K562 (cell line): ENCODE results near the gene CSNK2A1. TPM values are rescaled to one million over a fixed set of nuclear protein-coding genes. Genes with fewer than 3 reads are reported as not detected.

Experiments
- ATAC-seq: fragments of 200-7000 bp; cut with Tn5 transposase; 3 replicates; pipeline ENCODE4 v1.9.1; 2020; ENCODE audit warnings: moderate library complexity
- BruUV-seq: library from RNA; stranded (reverse); fragments of 400-500 nt; replicated peaks from 2 replicates; lab custom pipeline; 2021; lab: Mats Ljungman, UMichigan
- CTCF ChIA-PET: fragments of 300-600 bp; formaldehyde crosslinking; extraction: SDS; loops from one replicate; lab custom pipeline; 2021; ENCODE audit warnings: low intra/inter-chr PET ratio; lab: Yijun Ruan, JAX
- POLR2A ChIA-PET: fragments of 300-600, 350-650 bp; sonication (Branson Sonifier 250); formaldehyde crosslinking; extraction: SDS; loops from one replicate; lab custom pipeline; 2021; ENCODE audit warnings: antibody characterized with exemption, inconsistent platforms; lab: Yijun Ruan, JAX
- DNase-seq, 4 experiments: peaks; one replicate each; pipeline versions ENCODE4 v3.0.0 to v3.0.0-alpha.2; 2011 to 2018; ENCODE audit warnings: low spot score in 3 of 4, mixed read lengths in 3 of 4; ENCODE audit errors: extremely low read depth in 1 of 4
- FAIRE-seq: peaks from 2 replicates; lab custom pipeline; 2011; peaks lifted over from hg19 to GRCh38; lab: Jason Lieb, UNC
- H2AFZ ChIP-seq: 2 replicates; pipeline ENCODE4 v1.6.0; 2011; ENCODE audit warnings: low read depth, low read length, control low read depth, inconsistent platforms
- H3K27ac ChIP-seq: fragments of 200-600 bp; 3 replicates; pipeline ENCODE4 v1.8.0; 2011; ENCODE audit warnings: low read depth, mild to moderate bottlenecking, control low read depth, inconsistent platforms, low read length, moderate library complexity, mixed read lengths; ENCODE audit errors: extremely low read depth
- H3K27me3 ChIP-seq, 2 experiments: fragments of 300-600 bp in 1 of 2; 2 replicates in 1 of 2; 3 replicates in 1 of 2; pipeline versions ENCODE4 v1.6.0 to v1.8.0; 2011; ENCODE audit warnings: inconsistent platforms in 2 of 2, low read length in 2 of 2, mild to moderate bottlenecking in 1 of 2, mixed read lengths in 1 of 2, moderate library complexity in 1 of 2; ENCODE audit not compliant: control insufficient read depth in 2 of 2, insufficient read depth in 2 of 2
- H3K36me3 ChIP-seq: fragments of 300-600 bp; 3 replicates; pipeline ENCODE4 v1.8.0; 2011; ENCODE audit warnings: mild to moderate bottlenecking, low read length, inconsistent platforms; ENCODE audit not compliant: control insufficient read depth, insufficient read depth
- H3K4me1 ChIP-seq, 2 experiments: fragments of 200-600 bp in 1 of 2; replicated peaks in 1 of 2; 2 replicates in 1 of 2; 3 replicates in 1 of 2; pipeline versions ENCODE4 v1.5.1 to v1.8.0; 2011; ENCODE audit warnings: inconsistent platforms in 2 of 2, low read length in 2 of 2, mild to moderate bottlenecking in 1 of 2, mixed read lengths in 1 of 2, moderate library complexity in 1 of 2; ENCODE audit not compliant: control insufficient read depth in 2 of 2, insufficient read depth in 2 of 2
- H3K4me2 ChIP-seq: 2 replicates; pipeline ENCODE4 v1.6.1; 2011; ENCODE audit warnings: low read length, control low read depth, inconsistent platforms, mixed read lengths; ENCODE audit not compliant: insufficient read depth
- H3K4me3 ChIP-seq: fragments of 200-600 bp; sonication (generic), shearing (Covaris generic); 2 replicates; pipeline ENCODE4 v1.5.1; 2016; ENCODE audit warnings: control low read depth, inconsistent platforms
- H3K79me2 ChIP-seq: fragments of 200-600 bp; 3 replicates; pipeline ENCODE4 v1.8.0; 2011; ENCODE audit warnings: low read length, inconsistent platforms; ENCODE audit not compliant: control insufficient read depth, insufficient read depth
- H3K9ac ChIP-seq, 2 experiments: 2 replicates each; pipeline versions ENCODE4 v1.6.0 to v1.6.1; 2011; ENCODE audit warnings: low read depth in 2 of 2, low read length in 2 of 2, control low read depth in 1 of 2, inconsistent platforms in 1 of 2, mild to moderate bottlenecking in 1 of 2, mixed read lengths in 1 of 2; ENCODE audit not compliant: insufficient read depth in 1 of 2
- H3K9me1 ChIP-seq: one replicate; pipeline ENCODE4 v1.6.0; 2011; ENCODE audit warnings: inconsistent platforms, mild to moderate bottlenecking, low read length, moderate library complexity; ENCODE audit not compliant: control insufficient read depth, insufficient read depth
- H3K9me3 ChIP-seq: replicated peaks from 2 replicates; pipeline ENCODE4 v1.5.1; 2011; ENCODE audit warnings: low read depth, low read length, inconsistent platforms; ENCODE audit not compliant: control insufficient read depth, insufficient read depth
- H4K20me1 ChIP-seq: replicated peaks from 2 replicates; pipeline ENCODE4 v1.6.1; 2011; ENCODE audit warnings: low read length, inconsistent platforms, mixed read lengths; ENCODE audit not compliant: control insufficient read depth, insufficient read depth
- ARID2 ChIP-seq: fragments of 450-650 bp; IDR thresholded peaks from 2 replicates; pipeline ENCODE4 v1.6.1; 2017; ENCODE audit warnings: antibody characterized with exemption, mild to moderate bottlenecking
- MED1 ChIP-seq: sonication (generic); formaldehyde crosslinking; IDR thresholded peaks from 2 replicates; pipeline ENCODE4 v1.8.1; 2023; ENCODE audit warnings: missing genetic modification reagents, borderline replicate concordance
- POLR2A ChIP-seq: fragments of 450-650 bp; conservative IDR thresholded peaks from 2 replicates; pipeline ENCODE4 v1.6.1; 2016
- RFX1 ChIP-seq: fragments of 450-650 bp; IDR thresholded peaks from 2 replicates; pipeline ENCODE4 v1.6.1; 2016; ENCODE audit warnings: mild to moderate bottlenecking, moderate library complexity
- SMARCB1 ChIP-seq: IDR thresholded peaks from 2 replicates; pipeline ENCODE4 v1.6.1; 2011; ENCODE audit warnings: improper control_type of control experiment, low read depth; ENCODE audit not compliant: insufficient read length
- TRIM25 ChIP-seq: fragments of 450-650 bp; IDR thresholded peaks from 2 replicates; pipeline ENCODE4 v1.7.0; 2016; ENCODE audit warnings: borderline replicate concordance
- TRIM28 ChIP-seq: fragments of 450-650 bp; IDR thresholded peaks from 2 replicates; pipeline ENCODE4 v1.6.1; 2017
- ZNF232 ChIP-seq: sonication (generic); formaldehyde crosslinking; IDR thresholded peaks from 2 replicates; pipeline ENCODE4 v1.8.0; 2022; ENCODE audit warnings: mild to moderate bottlenecking, missing genetic modification reagents
- WGBS: fragments of 100-300 bp; shearing (Covaris generic); methylation state at CpG from one replicate; pipeline ENCODE4 v1.1.6; 2016; ENCODE audit warnings: low coverage, mixed read lengths; ENCODE audit not compliant: insufficient coverage; ENCODE audit errors: missing lambda C conversion rate; 5-methylcytosine and 5-hydroxymethylcytosine counted together
- in situ Hi-C: fragments of 300-500 bp; cut with MboI; formaldehyde crosslinking; loops from 4 replicates; pipeline ENCODE4 v1.15.0; 2018; ENCODE audit warnings: inconsistent platforms, mixed read lengths
- intact Hi-C: fragments of 100-400 bp; cut with micrococcal nuclease; formaldehyde crosslinking; loops from 2 replicates; pipeline ENCODE4 v1.14.2; 2022
- polyA plus RNA-seq, 8 experiments: library from polyadenylated mRNA; depleted of rRNA in 4 of 8; stranded (reverse) in 5 of 8; unstranded in 3 of 8; fragments of >200 nt; fragmentation: Nextera tagmentation in 2 of 8; fragmentation: Illumina TruSeq in 1 of 8; extraction: Ambion mirVana in 2 of 8; extraction: Trizol in 1 of 8; gene quantifications; 2 replicates each; pipeline versions ENCODE4 v1.2.1 to v1.2.3, GENCODE V29; 2011 to 2014; ENCODE audit warnings: inconsistent platforms in 1 of 8, missing spikeins in 1 of 8
- total RNA-seq, 7 experiments: library from RNA; depleted of rRNA in 6 of 7; stranded (reverse); fragments of >200 nt in 6 of 7; fragmentation: Illumina TruSeq in 2 of 7; extraction: Trizol in 2 of 7; gene quantifications; 2 replicates each; pipeline versions ENCODE4 v1.2.1 to v1.2.3, GENCODE V29; 2011 to 2021; ENCODE audit warnings: low replicate concordance in 1 of 7
- TF ChIP-seq, protein P1 (sequence below): fragments of 250-450 bp; sonication (Bioruptor Pico); IDR thresholded peaks from 2 replicates; pipeline ENCODE4 v1.4.0; 2020; ENCODE audit warnings: mild to moderate bottlenecking

CSNK2A1 gene
- total and polyA plus RNA-seq, 9 of the 15 experiments (the other 6 are each of a cell fraction or from before 2014, with no cell fraction given), result 71.0 to 251 (median 103) TPM

DNA sequence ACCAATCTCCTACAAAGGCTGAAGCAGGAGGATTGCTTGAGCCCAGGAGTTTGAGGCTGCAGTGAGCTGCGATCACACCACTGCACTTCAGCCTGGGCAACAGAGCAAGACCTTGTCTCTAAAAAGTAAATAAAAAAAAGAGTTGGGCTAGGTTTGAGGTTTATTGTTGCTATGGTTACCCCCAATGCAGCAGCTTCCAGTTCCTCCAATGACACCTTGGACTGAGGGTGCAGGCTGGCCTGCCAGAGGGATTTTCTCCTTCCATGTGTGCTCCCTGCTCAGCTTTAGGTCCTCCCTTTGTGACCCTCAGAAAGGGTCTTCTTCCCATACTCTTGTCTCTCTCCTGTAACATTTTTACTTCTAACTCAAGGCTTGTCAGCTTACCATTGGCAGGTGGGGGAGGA, 70.7 kb downstream of the CSNK2A1 start (continued):
- TF ChIP-seq TRIM25 (no peak), ARID2 (no peak), POLR2A (peak; percentile 44), SMARCB1 (no peak), ZNF232 (CRISPR knock-in tag) (no peak), RFX1 (peak; percentile 82)
- TF ChIP-seq, protein P1, sequence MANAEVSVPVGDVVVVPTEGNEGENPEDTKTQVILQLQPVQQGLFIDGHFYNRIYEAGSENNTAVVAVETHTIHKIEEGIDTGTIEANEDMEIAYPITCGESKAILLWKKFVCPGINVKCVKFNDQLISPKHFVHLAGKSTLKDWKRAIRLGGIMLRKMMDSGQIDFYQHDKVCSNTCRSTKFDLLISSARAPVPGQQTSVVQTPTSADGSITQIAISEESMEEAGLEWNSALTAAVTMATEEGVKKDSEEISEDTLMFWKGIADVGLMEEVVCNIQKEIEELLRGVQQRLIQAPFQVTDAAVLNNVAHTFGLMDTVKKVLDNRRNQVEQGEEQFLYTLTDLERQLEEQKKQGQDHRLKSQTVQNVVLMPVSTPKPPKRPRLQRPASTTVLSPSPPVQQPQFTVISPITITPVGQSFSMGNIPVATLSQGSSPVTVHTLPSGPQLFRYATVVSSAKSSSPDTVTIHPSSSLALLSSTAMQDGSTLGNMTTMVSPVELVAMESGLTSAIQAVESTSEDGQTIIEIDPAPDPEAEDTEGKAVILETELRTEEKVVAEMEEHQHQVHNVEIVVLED (CRISPR knock-in tag), result no peak

GRCh38 chr20:472137-472846, 71.3 kb downstream of the CSNK2A1 start:
- Histone ChIP-seq H3K36me3 (peaks cover 15% of the 10 kb centered on the region; the same call in 2 of the 3 replicates), H3K79me2 (no peaks in the 10 kb centered on the region), H3K27me3 (no peaks in the 10 kb centered on the region), H3K4me1 (no peaks in the 10 kb centered on the region; a peak in 1 of 5 replicates), H3K4me3 (no peak overlapping the region), H3K9me3 (peaks cover 4% of the 10 kb centered on the region), H2AFZ (no peak overlapping the region), H3K4me2 (no peak overlapping the region), H3K9ac (no peak overlapping the region), H4K20me1 (no peaks in the 10 kb centered on the region), H3K27ac (no peak overlapping the region), H3K9me1 (no peaks in the 10 kb centered on the region)
- 73% methylated on average over 8 of the region's 9 CpGs for WGBS
- BruUV-seq, result no TSS peak
- DNase-seq (no peak), FAIRE-seq (no peak), ATAC-seq (no peak)
- intact Hi-C loops, result no loop called here
- in situ Hi-C loops, result no loop called here
- ChIA-PET CTCF (no interaction called here), POLR2A (interaction anchor here (0.6 to 1.7 kb wide), 4 partner anchors 10 to 197 kb away, joined by 3 to 5 read pairs (median 4); partner anchors contain the start of gene TBC1D20)
- TF ChIP-seq TRIM28, result peak; percentile 34; the same call in 1 of the 2 replicates
- TF ChIP-seq MED1, result no peak
- TF ChIP-seq, all 486 proteins: peak for 1
